ENCODE results near the gene BCAS1. TPM values are rescaled to one million over a fixed set of nuclear protein-coding genes. Genes with fewer than 3 reads are reported as not detected.

The BCAS1 gene
- total RNA-seq, 2 donors from 2014 or later = 2.1 TPM; not detected in 1

DNA sequence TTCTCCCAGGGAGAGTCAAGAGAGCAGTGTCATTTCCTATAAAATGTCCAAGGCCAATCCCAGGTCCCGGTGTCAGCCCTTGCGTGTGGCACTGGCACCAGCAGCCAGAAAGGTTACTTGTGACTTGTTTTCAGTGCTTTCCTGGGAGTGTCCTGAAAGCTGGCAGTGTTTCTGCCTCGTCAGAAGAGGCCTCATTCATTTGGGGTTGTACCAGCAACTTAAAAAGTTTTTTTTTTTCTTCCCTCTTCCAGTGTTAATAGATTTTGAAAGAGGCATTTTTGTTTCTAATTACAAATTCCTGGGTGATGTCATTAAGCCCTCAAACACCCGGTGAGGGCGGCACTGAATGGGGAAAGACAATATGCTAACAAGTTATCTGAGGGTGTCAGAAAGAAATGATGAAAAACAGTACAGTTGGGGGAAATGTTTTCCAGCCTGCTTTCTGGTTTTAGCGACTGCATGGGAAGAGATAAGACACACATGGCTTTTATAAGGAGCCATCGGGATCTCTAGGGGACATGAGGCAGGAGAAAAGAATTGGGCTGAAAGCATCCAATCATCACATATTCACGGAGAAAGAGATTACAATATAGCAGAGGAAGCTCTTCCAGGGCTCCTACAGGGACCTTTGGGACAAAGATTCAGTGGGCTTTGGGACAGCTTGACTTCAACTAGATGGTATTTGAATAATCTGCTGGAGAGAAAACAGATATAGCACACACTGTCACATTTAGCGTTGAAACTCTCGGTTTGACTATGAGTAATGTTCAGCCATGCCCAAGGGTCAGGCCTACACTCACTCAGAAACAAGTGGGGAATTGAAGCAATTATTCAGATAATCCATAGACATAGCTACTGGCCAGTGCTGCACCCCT is 153.0 kb downstream of the BCAS1 start:
- intact Hi-C loops (cut with DNase I) = loop anchor here (5.0 kb wide), 1 partner anchor 340 kb away; no protein-coding TSS in a partner anchor
- H3K4me1 ChIP-seq = peaks cover 29% of the 10 kb centered on the region
- DNase-seq = peak; percentile 31 to 67 (median 48)

GRCh38 chr20:53916173-53916512 is 154.3 kb downstream of the BCAS1 start:
- DNase-seq (no peak), ATAC-seq (no peak)
- Histone ChIP-seq H3K36me3 (replicated peaks in 1 of 2; ENCODE audit: insufficient read depth in 1 of 2, low read depth in 2 of 2) (no peaks in the 10 kb centered on the region), H3K9me3 (no peaks in the 10 kb centered on the region), H3K4me3 (no peak overlapping the region), H3K27ac (peak overlapping the region; percentile 49 to 87 (median 76)), H3K4me1 (peaks cover 29% of the 10 kb centered on the region), H3K27me3 (no peaks in the 10 kb centered on the region)
- WGBS, 2 donors = 55 to 73% methylated on average over 2 of the region's 2 CpGs
- intact Hi-C loops (cut with DNase I) = loop anchor here (5.0 kb wide), 1 partner anchor 339 kb away; no protein-coding TSS in a partner anchor
- TF ChIP-seq, protein P1, sequence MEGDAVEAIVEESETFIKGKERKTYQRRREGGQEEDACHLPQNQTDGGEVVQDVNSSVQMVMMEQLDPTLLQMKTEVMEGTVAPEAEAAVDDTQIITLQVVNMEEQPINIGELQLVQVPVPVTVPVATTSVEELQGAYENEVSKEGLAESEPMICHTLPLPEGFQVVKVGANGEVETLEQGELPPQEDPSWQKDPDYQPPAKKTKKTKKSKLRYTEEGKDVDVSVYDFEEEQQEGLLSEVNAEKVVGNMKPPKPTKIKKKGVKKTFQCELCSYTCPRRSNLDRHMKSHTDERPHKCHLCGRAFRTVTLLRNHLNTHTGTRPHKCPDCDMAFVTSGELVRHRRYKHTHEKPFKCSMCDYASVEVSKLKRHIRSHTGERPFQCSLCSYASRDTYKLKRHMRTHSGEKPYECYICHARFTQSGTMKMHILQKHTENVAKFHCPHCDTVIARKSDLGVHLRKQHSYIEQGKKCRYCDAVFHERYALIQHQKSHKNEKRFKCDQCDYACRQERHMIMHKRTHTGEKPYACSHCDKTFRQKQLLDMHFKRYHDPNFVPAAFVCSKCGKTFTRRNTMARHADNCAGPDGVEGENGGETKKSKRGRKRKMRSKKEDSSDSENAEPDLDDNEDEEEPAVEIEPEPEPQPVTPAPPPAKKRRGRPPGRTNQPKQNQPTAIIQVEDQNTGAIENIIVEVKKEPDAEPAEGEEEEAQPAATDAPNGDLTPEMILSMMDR (IDR thresholded peaks at IDR 0.05) = no peak
- no peak for TF ChIP-seq POLR2A (IDR thresholded peaks at IDR 0.05)

More for the DNA sequence above, 153.0 kb downstream of the BCAS1 start:
- peak; percentile 39 for ATAC-seq
- Histone ChIP-seq H3K36me3 (replicated peaks in 1 of 2; ENCODE audit: insufficient read depth in 1 of 2, low read depth in 2 of 2) (no peaks in the 10 kb centered on the region), H3K9me3 (no peaks in the 10 kb centered on the region), H3K27ac (peak overlapping the region; percentile 54 to 87 (median 76)), H3K27me3 (no peaks in the 10 kb centered on the region), H3K4me3 (no peak overlapping the region)
- peak in 2 of 3 donors; percentile 24 to 47 for TF ChIP-seq POLR2A (IDR thresholded peaks at IDR 0.05)
- TF ChIP-seq, protein P1 (IDR thresholded peaks at IDR 0.05) = no peak
- 30 to 47% methylated on average over 10 of the region's 10 CpGs for WGBS, 2 donors

DNA sequence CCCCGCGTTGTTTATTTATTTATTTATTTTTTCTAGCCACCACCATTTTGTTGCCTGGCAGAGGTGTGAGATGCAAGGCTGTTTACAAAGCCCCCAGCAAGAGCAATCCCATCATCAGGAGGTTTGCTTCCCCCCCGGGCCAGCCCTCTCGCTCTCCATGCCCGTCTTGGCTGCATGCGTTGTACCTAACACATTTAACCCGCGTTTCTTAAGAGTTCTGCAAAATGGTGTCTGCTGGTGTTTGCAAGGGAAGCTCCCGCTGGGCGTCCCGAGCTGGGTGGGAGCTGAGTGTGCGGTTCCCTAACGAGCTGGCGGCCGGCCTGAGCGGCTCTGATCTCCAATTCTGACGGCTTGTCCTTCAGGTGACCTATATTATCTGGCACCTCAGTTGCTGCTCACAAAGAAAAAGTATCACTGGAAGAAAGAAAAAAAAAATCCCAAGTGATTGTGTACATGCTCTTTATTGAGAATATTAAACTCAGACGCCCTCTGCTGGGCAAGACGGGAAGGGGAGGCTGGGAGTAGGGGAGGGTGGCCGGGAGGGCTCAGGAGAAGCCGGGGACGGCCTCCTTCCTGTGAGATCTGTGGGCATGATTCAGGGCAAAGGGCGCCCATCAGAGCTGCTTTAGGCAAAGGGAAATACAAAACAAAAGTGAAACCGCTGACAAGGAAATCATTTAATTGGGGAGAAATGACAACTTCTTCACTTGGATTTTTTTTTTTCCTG is 154.8 kb downstream of the BCAS1 start:
- TF ChIP-seq, protein P1 (IDR thresholded peaks at IDR 0.05) = peak; percentile 66 to 98 (median 88)
- TF ChIP-seq POLR2A (IDR thresholded peaks at IDR 0.05) = no peak
- Histone ChIP-seq H3K36me3 (replicated peaks in 1 of 2; ENCODE audit: insufficient read depth in 1 of 2, low read depth in 2 of 2) (no peaks in the 10 kb centered on the region), H3K4me1 (peaks cover 29% of the 10 kb centered on the region), H3K27me3 (no peaks in the 10 kb centered on the region), H3K4me3 (peak overlapping the region; percentile 24 to 53), H3K27ac (peak overlapping the region; percentile 52 to 87 (median 76)), H3K9me3 (no peaks in the 10 kb centered on the region)
- WGBS, 2 donors = 1% methylated on average over 24 of the region's 24 CpGs
- intact Hi-C loops (cut with DNase I) = loop anchor here (5.0 kb wide), 1 partner anchor 338 kb away; no protein-coding TSS in a partner anchor
- DNase-seq = peak; percentile 93 to 97 (median 94)
- ATAC-seq = peak; percentile 85

GRCh38 chr20:53914781-53915445 is 155.5 kb downstream of the BCAS1 start:
- H3K9me3 ChIP-seq = no peaks in the 10 kb centered on the region
- ATAC-seq (no peak), DNase-seq (no peak)
- peak overlapping the region in 1 of 2 donors; percentile 24 for H3K4me3 ChIP-seq
- H3K4me1 ChIP-seq = peaks cover 29% of the 10 kb centered on the region
- WGBS, 2 donors = 16 to 37% methylated on average over 6 of the region's 6 CpGs
- TF ChIP-seq, protein P1 (IDR thresholded peaks at IDR 0.05) = no peak
- no peak for TF ChIP-seq POLR2A (IDR thresholded peaks at IDR 0.05)
- H3K27ac ChIP-seq = peak overlapping the region; percentile 52 to 87 (median 76)
- intact Hi-C loops (cut with DNase I) = loop anchor here (5.0 kb wide), 1 partner anchor 338 kb away; no protein-coding TSS in a partner anchor
- no peaks in the 10 kb centered on the region for H3K27me3 ChIP-seq
- no peaks in the 10 kb centered on the region for H3K36me3 ChIP-seq (replicated peaks in 1 of 2; ENCODE audit: insufficient read depth in 1 of 2, low read depth in 2 of 2)

All from body of pancreas (tissue), 4 donors.